AG20443 (cell line): ENCODE data around the gene F7.

ENCODE experiments used
- DNase-seq: peaks from one replicate; pipeline ENCODE4 v3.0.0; 2012; ENCODE audit warnings: low spot score, mixed read lengths

F7 gene

DNA sequence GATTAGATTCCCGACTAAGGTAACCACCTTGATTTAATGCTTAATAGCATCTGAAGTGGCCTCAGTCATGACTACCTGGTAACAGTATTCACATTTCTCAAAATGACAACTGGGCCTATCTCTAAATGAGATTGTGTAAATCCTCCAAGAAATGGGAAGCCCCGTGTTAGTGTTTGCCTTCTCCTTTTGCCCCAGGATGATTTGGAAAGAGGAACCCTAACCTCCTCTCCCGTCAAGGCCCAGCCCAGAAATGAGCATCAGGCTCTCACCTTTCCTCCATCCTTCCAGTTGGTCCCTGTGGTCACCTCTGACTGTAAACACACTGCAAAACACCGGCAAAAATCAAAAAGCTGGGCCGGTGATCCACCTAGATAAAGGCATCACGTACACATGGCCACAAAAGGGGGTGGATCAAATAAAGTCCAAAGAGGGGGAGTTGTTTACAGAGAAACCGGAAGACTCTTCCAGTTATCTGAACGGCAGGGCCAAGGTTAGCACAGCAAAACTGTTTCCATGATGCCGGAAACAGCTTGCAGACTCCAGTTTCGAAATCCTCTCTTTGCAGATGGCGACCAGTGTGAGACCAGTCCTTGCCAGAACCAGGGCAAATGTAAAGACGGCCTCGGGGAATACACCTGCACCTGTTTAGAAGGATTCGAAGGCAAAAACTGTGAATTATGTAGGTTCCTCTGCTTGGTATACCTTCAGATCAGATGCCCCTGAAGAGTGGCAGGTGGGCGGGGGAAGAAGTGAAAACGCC lies 33.4 kb downstream of the F7 start:
- no peak for DNase-seq

DNA sequence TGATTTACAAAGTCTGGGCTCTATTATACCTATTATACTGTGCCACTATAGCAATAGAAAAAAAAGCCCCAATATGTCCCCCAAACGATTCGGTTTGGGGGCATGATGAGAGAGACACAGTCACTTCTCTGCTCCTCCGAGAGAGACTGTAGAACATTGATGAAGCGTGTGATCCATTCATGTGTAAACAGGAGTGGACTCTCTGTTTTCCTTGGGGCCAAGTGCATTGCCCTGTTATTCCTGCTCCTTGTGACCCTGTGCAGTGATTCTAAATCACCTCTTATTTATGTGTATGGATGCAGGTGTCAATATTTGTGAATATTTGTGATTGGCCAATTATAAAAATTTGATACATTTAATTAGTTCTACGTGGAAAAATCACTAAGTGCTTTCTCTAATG lies 34.0 kb downstream of the F7 start:
- DNase-seq: no peak

DNA sequence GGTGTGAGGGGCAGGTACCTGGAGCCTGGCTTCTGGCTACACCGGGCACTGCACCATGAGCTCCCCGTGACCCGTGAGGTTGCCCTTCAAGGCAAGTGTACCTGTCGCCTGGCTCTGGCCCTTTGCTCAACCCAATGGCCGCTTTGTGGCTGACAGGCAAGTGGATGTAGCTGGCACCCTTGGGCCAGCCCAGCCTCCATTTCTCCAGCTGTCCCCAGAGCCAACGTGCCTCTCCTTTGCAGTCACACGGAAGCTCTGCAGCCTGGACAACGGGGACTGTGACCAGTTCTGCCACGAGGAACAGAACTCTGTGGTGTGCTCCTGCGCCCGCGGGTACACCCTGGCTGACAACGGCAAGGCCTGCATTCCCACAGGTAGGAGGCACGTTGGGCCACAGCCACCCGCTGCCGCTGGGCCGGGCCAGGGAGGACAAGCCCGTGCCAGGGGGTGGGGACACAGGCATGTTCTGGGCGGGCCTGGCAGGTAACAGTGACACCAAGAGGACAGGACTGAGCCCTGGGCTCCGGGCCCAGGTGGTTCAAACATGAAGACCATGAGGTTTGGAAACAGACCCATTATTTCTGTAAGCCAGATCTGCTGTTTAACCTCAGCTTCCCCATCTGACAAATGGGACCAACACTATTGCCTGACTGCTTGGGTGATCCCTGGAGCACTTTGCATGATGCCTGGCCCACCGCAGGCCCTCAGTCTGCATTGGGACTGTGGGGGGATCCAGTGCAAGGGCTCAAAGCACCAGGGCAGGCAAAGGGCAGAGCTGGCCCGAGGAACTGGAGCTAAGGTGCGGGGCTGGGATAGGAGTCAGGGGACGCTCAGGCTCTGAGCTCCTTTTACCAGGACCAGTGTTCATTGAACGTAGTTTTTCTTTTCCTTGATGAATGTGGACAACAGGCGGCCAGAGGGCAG lies 35.3 kb downstream of the F7 start:
- no peak for DNase-seq

DNA sequence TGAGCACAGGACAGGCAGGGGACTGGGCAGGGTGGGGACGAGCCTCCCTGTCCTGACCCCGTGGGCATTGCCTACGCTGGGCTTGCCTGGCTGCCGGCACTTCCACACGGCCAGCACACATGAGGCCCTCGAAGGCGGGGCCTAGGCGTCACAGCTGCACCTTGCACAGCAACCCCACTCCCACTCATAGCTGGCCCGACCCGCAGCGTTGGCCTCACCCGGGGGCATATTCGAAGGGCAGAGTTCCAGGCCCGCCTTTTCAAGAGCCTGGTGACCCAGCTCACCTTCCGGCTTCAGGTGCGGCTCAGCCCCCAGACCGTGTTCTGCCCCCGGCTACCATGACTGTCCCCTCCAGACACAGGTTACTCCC lies 36.0 kb downstream of the F7 start:
- DNase-seq: no peak

DNA sequence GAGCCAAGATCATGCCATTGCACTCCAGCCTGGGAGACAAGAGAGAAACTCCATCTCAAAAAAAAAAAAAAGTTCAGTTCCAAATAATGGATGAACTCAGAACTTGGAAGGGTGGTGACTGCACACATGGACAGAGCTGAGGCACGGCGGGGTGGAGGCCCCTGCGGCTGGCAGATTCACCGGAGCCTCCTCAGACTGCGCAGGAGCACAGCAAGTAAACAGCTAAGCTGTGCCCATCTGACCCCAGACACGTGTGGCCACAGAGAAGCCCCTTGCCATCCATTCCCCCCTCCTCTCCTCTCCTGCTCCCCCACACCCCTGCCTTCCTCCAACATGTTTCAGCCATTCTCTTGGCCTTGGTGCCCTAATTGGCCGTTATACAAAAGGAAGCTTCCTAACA lies 37.3 kb downstream of the F7 start:
- peak; percentile 50 for DNase-seq

DNA sequence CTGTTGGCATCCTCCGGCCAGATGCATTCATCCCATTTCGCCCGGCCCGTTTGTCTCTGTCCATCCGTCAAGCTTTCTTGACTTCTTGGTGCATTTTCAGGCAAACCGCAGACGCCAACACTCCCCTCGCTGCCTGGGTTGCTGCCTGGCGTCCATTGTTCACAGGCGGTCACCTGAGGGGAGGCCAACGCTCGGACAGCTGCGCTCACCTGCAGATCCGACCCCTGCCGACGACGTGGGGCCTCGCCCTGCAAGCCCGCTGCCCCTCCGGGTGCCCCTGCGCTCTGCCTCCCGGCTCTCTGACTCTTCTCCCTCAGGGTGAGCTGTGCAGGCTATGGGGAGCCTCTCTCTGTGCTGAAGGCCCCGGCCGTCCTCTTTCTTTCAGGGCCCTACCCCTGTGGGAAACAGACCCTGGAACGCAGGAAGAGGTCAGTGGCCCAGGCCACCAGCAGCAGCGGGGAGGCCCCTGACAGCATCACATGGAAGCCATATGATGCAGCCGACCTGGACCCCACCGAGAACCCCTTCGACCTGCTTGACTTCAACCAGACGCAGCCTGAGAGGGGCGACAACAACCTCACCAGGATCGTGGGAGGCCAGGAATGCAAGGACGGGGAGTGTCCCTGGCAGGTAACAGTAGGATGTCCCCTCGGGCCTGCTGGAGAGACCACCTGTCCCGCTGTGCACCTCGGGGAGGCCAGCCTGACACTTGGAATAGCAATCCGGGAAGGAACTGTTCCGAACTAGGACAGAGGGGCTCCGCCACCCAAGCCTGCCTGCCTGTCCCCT lies 38.1 kb downstream of the F7 start:
- no peak for DNase-seq

DNA sequence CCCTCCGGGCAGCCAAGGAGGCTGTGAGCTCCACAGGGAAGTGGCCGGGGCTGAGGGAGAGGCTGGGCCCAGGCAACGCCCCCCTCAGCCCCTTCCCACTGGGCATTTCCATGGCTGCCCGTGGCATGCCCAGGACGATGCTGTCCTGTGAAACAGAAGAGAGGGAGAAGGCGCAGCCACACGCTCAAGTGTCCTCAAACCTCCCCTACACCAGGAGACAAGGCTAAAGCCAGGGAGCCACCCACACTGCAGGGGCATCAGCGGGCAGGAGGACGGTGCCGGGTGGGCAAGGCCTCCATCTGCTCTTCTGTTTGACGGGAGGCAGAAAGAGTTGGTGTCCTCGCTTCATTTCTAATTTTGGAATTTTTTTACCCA lies 38.7 kb downstream of the F7 start:
- no peak for DNase-seq

DNA sequence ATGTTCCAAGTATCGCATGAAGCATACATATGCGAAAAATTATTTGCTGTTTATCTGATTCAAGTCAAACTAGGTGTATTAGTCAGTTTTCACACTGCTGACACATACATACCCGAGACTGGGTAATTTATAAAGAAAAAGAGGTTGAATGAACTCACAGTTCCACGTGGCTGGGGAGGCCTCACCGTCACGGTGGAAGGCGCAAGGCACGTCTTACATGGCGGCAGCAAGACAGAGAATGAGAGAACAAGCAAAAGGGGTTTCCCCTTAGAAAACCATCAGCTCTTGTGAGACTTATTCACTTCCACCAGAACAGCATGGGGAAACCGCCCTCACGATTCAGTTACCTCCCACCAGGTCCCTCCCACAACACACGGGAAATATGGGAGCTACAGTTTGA lies 39.9 kb downstream of the F7 start:
- no peak for DNase-seq

DNA sequence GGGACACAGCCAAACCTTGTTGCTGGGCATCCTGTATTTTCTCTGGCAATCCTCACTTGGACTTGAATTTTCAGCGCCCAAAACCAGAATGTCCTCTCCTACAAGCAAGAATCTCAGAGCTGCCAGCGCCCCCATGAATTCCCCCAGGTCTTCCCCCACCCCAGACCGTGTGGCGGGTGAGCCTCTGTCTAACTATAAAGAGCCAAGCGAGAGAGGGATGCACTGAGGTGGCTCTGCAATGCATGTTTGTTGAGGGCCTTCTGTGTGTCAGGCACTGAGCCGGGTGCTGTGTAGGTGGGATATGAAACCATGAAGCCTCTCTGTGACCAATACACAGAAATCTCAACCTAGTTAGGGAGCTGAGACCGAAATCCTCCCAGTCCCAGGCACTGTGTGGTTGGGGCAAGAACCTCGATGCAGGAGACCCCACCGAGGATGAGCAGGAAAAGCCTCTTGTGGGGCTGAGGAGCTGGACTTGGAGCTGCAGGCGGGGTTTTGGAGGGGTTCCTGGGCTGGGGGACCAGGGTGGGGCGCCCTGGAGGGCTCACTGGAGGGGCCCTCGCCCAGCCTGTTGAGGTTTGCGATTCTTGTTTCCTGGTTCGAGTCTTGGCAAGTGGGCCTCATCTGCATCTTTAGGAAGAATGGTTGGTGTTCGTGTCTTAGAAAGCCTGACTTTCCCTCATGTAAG lies 40.5 kb downstream of the F7 start:
- no peak for DNase-seq

DNA sequence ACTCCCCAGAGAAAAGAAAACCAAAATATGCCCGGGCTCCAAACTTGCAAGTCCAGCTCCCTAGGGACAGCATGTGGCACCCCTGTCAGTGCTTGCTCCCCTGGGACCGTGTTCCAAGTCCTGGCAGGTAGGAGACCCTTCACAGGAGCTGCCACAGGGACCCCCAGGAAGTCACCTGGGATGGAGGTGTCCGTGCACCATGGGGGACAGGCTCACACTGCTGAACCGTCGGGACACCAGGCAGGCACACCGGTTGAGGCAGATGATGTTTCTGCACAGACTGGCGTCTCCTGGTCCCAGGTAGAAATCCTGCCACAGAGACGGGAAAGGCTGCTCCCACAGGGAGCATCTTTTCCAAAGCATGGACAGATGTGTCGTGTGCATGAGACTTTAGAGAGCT lies 41.2 kb downstream of the F7 start:
- no peak for DNase-seq

DNA sequence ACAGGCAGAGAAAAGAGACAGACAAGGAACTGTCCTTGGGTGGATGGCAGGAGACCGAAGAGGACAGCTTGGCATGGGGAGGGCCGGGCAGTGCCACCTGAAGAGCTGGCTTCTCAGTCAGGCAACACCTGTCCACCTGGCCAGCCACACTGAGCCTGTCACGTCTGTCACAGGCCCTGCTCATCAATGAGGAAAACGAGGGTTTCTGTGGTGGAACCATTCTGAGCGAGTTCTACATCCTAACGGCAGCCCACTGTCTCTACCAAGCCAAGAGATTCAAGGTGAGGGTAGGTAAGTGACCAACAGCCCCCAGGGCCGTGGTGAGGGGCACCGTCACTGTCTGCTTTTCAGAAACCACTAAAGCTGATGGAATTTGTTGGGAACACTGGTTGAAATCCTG lies 41.6 kb downstream of the F7 start:
- no peak for DNase-seq

DNA sequence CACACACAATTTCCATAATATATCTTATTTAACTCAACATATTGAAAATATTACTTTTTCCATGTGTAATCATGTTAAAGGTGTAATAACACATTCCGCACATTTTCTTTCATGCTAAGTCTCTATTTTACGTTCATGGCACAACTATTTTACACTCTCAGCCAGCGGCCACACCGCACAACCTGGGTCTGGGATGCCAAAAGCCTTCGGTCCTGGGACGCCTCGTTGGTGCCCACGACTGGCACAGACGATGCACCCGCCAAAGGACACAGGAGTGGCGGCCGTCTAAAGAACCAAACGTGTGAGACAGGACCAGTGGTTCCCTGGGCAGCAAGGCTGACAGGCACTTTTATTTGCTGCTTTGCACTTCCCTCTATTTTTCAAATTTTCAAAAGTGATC lies 42.8 kb downstream of the F7 start:
- no peak for DNase-seq

DNA sequence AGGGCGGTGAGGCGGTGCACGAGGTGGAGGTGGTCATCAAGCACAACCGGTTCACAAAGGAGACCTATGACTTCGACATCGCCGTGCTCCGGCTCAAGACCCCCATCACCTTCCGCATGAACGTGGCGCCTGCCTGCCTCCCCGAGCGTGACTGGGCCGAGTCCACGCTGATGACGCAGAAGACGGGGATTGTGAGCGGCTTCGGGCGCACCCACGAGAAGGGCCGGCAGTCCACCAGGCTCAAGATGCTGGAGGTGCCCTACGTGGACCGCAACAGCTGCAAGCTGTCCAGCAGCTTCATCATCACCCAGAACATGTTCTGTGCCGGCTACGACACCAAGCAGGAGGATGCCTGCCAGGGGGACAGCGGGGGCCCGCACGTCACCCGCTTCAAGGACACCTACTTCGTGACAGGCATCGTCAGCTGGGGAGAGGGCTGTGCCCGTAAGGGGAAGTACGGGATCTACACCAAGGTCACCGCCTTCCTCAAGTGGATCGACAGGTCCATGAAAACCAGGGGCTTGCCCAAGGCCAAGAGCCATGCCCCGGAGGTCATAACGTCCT lies 43.4 kb downstream of the F7 start:
- no peak for DNase-seq

DNA sequence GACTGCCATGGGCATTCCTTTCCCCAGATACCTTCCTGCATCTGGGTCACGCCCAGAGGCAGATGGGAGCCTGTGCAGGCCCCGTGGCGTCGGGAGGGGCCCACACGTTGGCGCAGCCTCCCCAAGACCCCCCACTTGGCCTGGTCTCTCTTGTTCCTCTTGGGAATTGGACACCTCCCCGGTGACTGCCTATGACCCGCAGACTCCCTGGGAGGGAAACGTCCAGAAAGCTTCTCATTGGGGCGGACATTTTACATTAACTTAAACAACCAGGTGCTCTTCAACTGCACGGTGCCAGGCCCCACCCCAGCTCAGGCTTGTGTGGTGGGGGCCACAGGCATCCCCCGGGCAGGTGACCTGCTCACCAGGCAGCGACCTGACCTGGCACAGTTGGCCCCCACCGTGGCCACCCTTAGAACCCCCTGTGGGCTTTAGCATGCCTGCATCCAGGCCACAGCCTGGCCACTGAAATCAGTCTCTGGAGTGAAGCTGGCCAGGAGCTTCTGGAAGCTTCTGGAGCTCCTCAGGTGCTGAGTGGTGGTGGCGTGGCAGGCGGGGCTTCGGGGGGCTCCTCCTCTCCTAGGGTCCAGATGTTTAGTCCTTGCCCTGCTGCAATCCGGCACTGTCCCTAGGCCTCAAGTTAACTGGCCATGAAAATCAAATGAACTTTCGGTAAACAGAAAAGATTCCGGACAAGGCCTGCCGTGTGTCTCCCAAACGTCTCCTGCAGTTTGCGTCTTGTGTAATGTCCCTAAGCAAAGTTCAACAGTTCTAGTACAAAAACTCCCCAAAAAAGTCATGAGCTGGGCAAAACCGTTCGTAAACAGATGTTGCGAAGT lies 44.3 kb downstream of the F7 start:
- DNase-seq: no peak

DNA sequence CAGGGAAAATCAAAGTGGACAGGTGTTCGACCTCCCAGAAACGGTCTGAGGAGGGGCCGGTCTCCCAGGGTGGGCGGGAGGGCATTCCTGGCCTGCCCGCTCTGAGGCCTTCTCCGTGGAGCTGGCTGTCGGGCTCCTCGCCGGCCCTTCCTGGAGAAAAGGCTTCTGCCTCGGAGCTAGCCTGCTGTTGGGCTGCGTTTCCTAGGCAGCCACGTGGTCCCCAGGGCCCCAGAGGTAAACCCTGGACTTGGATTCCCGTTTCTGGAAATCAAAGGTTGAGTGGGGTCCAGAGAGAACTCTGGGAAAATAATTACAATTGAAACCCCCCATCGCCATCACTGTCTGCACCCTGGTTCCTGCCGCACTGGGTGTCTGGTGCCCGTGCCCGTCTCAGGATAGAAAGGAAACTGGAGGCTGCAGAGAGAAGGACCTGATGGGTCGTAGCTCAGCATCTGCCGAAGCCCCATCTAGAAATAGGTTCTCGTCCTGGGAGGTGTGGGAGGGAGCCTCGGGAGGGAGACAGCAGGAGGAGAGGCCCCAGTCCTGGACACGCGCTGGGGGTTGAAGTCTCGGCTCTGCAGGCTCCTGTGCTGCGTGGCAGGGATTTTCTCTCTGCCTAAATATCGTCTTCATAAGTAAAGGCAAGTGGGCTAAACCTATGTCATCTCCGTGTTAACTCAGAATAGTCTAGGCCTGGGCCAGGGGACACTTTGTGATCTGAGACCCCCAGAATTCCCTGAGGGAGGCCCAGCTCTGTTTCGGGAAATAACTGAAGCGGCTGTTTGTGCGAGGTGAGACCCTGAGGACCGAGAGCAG lies 45.2 kb downstream of the F7 start:
- DNase-seq: no peak

DNA sequence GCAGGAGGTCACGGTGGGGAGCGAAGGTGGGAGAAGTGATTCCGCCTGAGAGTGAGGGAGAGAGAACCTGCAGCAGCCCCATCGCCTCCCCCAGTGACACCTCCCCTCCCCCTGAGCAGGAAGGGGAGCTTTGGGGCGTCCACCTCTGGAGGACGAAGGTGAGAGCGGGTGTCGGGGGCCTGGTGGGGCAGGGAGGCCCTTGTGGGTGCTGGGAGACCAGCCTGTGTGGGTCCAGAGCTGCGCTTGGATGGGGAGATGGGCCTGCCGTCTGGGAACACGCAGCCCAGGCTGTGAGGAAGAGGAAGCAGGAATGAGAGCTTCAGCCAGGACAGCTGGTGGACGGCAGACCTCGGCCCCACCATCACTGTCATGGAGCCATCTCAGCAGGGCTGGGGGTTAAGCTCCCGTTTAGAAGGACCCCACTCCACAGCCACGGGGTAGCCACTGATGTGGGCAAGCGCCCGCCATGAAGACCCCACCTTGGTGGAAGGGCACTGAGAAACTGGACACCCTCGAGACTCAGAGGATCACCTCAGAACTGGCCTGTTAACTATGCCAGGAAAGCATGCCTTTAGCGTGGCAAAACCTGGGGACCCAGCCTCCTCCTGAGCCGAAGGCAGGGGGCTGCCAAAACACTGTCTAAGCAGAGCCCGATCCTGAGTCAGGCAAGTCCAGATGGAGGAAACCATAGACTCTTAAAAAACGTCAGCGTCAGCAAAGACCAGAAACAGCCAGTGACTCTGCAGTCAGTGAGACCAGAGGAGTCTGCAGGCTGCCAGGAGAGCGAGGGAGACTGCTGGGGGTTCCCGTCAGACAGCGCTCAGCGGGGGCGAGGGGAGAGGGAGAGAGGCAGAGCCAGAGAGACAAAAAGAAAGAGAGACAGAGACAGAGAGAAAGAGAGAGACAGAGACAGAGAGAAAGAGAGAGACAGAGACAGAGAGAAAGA lies 46.4 kb downstream of the F7 start:
- DNase-seq: peak; percentile 72

DNA sequence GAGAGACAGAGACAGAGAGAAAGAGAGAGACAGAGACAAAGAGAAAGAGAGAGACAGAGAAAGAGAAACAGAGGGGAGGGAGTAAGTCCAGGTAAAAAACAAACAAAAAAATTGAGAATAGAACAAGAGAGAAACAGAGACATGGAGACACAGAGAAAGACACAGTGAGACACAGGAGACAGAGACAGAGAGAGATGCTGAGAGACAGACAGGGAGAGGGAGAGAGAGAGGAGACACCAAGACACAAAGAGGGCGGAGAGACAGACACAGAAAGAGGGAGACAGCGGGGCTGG lies 47.0 kb downstream of the F7 start:
- DNase-seq: no peak

DNA sequence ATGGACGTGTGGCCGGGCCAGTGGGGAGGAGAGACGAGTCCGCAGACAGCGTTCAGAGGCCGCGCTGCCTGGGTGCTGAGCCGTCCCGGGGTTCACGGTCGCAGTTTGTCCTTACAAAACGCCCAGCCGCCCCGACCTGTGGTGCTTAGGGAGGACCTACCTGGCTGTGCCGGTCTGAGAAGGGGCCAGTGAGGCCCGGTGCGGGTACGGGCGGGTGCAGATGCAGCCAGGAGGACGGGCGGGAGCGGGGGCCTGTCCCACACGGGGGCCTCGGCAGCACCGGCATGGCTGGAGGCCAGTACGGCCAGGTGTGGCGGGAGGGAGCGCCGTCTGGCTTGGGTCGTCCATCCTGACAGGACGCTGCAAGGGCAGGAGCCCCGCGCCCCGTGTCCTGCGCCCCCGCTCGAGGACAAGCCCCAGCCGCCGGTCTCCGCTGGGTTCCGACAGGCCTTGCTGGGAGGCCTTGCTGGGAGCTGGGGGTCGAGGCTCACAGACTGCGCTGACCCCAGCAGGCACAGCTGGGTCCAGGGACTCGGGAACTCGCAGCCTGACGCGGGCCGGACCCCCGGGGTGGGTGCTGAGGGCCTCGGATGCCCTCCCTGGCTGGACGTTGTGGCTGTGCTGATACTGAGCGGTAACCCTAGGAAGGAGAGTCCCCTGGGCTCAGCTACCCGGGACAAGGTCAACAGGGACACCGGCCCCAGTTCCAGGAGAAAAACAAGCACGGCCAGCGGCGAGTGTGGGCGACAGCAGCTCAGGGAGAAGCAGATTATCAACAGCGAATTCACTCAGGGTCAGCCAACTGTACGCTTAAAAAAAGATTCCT lies 47.6 kb downstream of the F7 start:
- peak; percentile 39 for DNase-seq
